Measurements from ENCODE around the gene TMEM266.

Gene TMEM266

GRCh38 chr15:76235186-76235826 is 175.5 kb downstream of the TMEM266 start:
- 100% methylated on average over 2 of the region's 3 CpGs for WGBS (ENCODE audit: insufficient coverage)
- CTCF ChIA-PET, result interaction anchor here (0.8 to 5.6 kb wide), 13 partner anchors 9 to 632 kb away, joined by 3 to 55 read pairs (median 4); partner anchors contain the start of gene ISL2
- peak; percentile 51 to 68 (median 66) for DNase-seq
- H3K4me1 ChIP-seq (ENCODE audit: control extremely low read depth in 1 of 4, control insufficient read depth in 4 of 4, insufficient read depth in 4 of 4, low read length in 3 of 4), result no peaks in the 10 kb centered on the region
- no peak overlapping the region for H3K27ac ChIP-seq (ENCODE audit: insufficient read depth in 1 of 2, low read depth in 1 of 2, low read length in 2 of 2, poor library complexity in 1 of 2, severe bottlenecking in 2 of 2)
- no peaks in the 10 kb centered on the region for H3K9me3 ChIP-seq (ENCODE audit: control extremely low read depth in 1 of 5, control insufficient read depth in 4 of 5, insufficient read depth in 2 of 5, low read depth in 1 of 5, low read length in 4 of 5)
- POLR2A ChIA-PET, result no interaction called here
- no peak overlapping the region for H3K4me3 ChIP-seq (ENCODE audit: control insufficient read depth in 1 of 7, extremely low read depth in 1 of 7, insufficient read depth in 4 of 7, low read depth in 2 of 7, low read length in 6 of 7)
- no peaks in the 10 kb centered on the region for H3K27me3 ChIP-seq (replicated peaks in 2 of 5; ENCODE audit: control insufficient read depth in 4 of 5, insufficient read depth in 5 of 5, low read length in 4 of 5)
- H3K36me3 ChIP-seq (ENCODE audit: control insufficient read depth in 4 of 4, insufficient read depth in 4 of 4, low read length in 3 of 4), result peaks cover 0 to 7% (median 6%) of the 10 kb centered on the region in 4 experiments

- H3K36me3 ChIP-seq (ENCODE audit: control insufficient read depth in 4 of 4, insufficient read depth in 4 of 4, low read length in 3 of 4), result peaks cover 0 to 3% (median 0%) of the 10 kb centered on the region in 4 experiments
- no peak overlapping the region for H3K27ac ChIP-seq (ENCODE audit: insufficient read depth in 1 of 2, low read depth in 1 of 2, low read length in 2 of 2, poor library complexity in 1 of 2, severe bottlenecking in 2 of 2)
- H3K4me3 ChIP-seq (ENCODE audit: control insufficient read depth in 1 of 7, extremely low read depth in 1 of 7, insufficient read depth in 4 of 7, low read depth in 2 of 7, low read length in 6 of 7), result no peak overlapping the region
- H3K4me1 ChIP-seq (ENCODE audit: control extremely low read depth in 1 of 4, control insufficient read depth in 4 of 4, insufficient read depth in 4 of 4, low read length in 3 of 4), result no peaks in the 10 kb centered on the region
- POLR2A ChIA-PET, result no interaction called here
- H3K9me3 ChIP-seq (ENCODE audit: control extremely low read depth in 1 of 5, control insufficient read depth in 4 of 5, insufficient read depth in 2 of 5, low read depth in 1 of 5, low read length in 4 of 5), result no peaks in the 10 kb centered on the region
- DNase-seq, result no peak
- 100% methylated on average over 2 of the region's 2 CpGs for WGBS (ENCODE audit: insufficient coverage)
- no peaks in the 10 kb centered on the region for H3K27me3 ChIP-seq (replicated peaks in 2 of 5; ENCODE audit: control insufficient read depth in 4 of 5, insufficient read depth in 5 of 5, low read length in 4 of 5)
- CTCF ChIA-PET, result interaction anchor here (1.0 to 5.6 kb wide), 11 partner anchors 8 to 96 kb away, joined by 3 to 55 read pairs (median 4); partner anchors contain the start of gene ISL2
These were observed 176.6 kb downstream of the TMEM266 start for GRCh38 chr15:76236350-76236749.

DNA sequence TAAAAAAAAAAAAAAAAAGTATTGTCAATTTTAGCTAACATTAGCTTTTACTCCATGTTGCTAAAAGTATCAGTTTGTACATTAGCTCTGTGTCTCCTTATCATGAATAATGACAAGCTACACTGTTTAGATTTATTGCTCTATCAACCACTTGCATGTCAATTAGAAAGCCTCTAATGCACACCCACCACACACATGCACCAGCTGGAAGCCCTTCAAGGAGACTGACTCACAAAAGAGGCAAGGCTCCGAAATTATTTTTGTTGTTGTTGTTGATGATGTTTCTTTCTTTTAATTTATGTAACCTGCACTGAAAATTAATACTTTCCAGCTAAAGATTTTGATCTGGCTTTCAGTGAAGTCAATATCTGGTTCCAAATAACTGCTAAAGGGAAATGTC is 180.0 kb downstream of the TMEM266 start:
- Histone ChIP-seq H3K27me3 (replicated peaks in 2 of 5; ENCODE audit: control insufficient read depth in 4 of 5, insufficient read depth in 5 of 5, low read length in 4 of 5) (no peaks in the 10 kb centered on the region), H3K4me3 (ENCODE audit: control insufficient read depth in 1 of 7, extremely low read depth in 1 of 7, insufficient read depth in 4 of 7, low read depth in 2 of 7, low read length in 6 of 7) (no peak overlapping the region), H3K4me1 (ENCODE audit: control extremely low read depth in 1 of 4, control insufficient read depth in 4 of 4, insufficient read depth in 4 of 4, low read length in 3 of 4) (no peaks in the 10 kb centered on the region), H3K36me3 (ENCODE audit: control insufficient read depth in 4 of 4, insufficient read depth in 4 of 4, low read length in 3 of 4) (peaks cover 0 to 8% (median 5%) of the 10 kb centered on the region in 4 experiments), H3K27ac (ENCODE audit: insufficient read depth in 1 of 2, low read depth in 1 of 2, low read length in 2 of 2, poor library complexity in 1 of 2, severe bottlenecking in 2 of 2) (no peak overlapping the region), H3K9me3 (ENCODE audit: control extremely low read depth in 1 of 5, control insufficient read depth in 4 of 5, insufficient read depth in 2 of 5, low read depth in 1 of 5, low read length in 4 of 5) (no peaks in the 10 kb centered on the region)
- DNase-seq, result no peak
- POLR2A ChIA-PET, result no interaction called here
- WGBS (ENCODE audit: insufficient coverage), result no CpG with 5 or more reads among the region's 1 CpG
- CTCF ChIA-PET, result interaction anchor here (1.2 to 1.6 kb wide), 2 partner anchors 67 to 90 kb away, joined by 4 read pairs; no protein-coding TSS in a partner anchor

GRCh38 chr15:76245072-76245610 is 185.4 kb downstream of the TMEM266 start:
- H3K27me3 ChIP-seq (replicated peaks in 2 of 5; ENCODE audit: control insufficient read depth in 4 of 5, insufficient read depth in 5 of 5, low read length in 4 of 5), result no peaks in the 10 kb centered on the region
- H3K4me3 ChIP-seq (ENCODE audit: control insufficient read depth in 1 of 7, extremely low read depth in 1 of 7, insufficient read depth in 4 of 7, low read depth in 2 of 7, low read length in 6 of 7), result no peak overlapping the region
- H3K4me1 ChIP-seq (ENCODE audit: control extremely low read depth in 1 of 4, control insufficient read depth in 4 of 4, insufficient read depth in 4 of 4, low read length in 3 of 4), result no peaks in the 10 kb centered on the region
- peaks cover 0 to 8% (median 6%) of the 10 kb centered on the region in 4 experiments for H3K36me3 ChIP-seq (ENCODE audit: control insufficient read depth in 4 of 4, insufficient read depth in 4 of 4, low read length in 3 of 4)
- no peak for DNase-seq
- H3K9me3 ChIP-seq (ENCODE audit: control extremely low read depth in 1 of 5, control insufficient read depth in 4 of 5, insufficient read depth in 2 of 5, low read depth in 1 of 5, low read length in 4 of 5), result no peaks in the 10 kb centered on the region
- H3K27ac ChIP-seq (ENCODE audit: insufficient read depth in 1 of 2, low read depth in 1 of 2, low read length in 2 of 2, poor library complexity in 1 of 2, severe bottlenecking in 2 of 2), result no peak overlapping the region
- ChIA-PET POLR2A (no interaction called here), CTCF (interaction anchor here (1.1 to 2.2 kb wide), 2 partner anchors 9 to 85 kb away, joined by 3 to 9 read pairs; no protein-coding TSS in a partner anchor)
- no CpG with 5 or more reads among the region's 1 CpG for WGBS (ENCODE audit: insufficient coverage)

DNA sequence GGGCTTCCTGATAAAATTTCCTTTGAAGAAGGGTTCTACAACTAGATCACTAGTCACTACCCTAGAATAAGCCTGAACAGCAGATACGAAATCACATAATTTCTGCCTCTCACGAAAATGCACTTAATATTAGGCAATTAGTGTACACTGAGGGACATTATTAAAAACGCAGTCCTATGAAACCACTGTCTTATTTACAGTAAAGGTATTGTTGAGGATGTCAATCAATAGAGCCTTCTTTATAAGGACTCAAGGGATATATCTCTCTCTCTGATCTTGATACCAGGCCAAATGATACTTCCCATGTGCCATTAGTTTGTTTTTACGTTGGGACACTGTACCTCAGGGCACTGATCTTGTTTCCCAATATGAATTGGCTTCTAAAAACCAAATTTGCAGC is 191.9 kb downstream of the TMEM266 start:
- 100% methylated on average over 2 of the region's 4 CpGs for WGBS (ENCODE audit: insufficient coverage)
- ChIA-PET POLR2A (no interaction called here), CTCF (no interaction called here)

DNA sequence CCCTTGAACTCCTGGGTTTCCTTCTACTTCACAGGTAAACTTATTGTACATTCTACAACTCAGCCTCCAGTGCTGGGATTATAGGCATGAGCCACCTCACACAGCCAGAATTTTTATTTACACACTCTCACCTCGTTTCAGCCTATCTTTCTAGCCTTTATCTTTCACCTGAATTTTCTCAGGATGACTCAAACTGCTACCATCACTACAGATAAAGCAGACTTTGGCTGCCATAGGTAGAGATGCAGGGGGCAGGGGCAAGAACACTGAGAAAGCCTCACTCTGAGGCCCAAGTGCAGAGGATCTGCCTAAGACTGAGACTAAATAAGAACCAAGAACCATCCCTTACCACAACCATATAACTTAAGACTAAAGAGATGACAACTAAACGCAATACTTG is 192.5 kb downstream of the TMEM266 start:
- ChIA-PET CTCF (no interaction called here), POLR2A (no interaction called here)
- Histone ChIP-seq H3K9me3 (ENCODE audit: control extremely low read depth in 1 of 5, control insufficient read depth in 4 of 5, insufficient read depth in 2 of 5, low read depth in 1 of 5, low read length in 4 of 5) (peaks cover 0 to 16% (median 0%) of the 10 kb centered on the region in 5 experiments), H3K4me3 (ENCODE audit: control insufficient read depth in 1 of 7, extremely low read depth in 1 of 7, insufficient read depth in 4 of 7, low read depth in 2 of 7, low read length in 6 of 7) (no peak overlapping the region), H3K27me3 (replicated peaks in 2 of 5; ENCODE audit: control insufficient read depth in 4 of 5, insufficient read depth in 5 of 5, low read length in 4 of 5) (no peaks in the 10 kb centered on the region), H3K4me1 (ENCODE audit: control extremely low read depth in 1 of 4, control insufficient read depth in 4 of 4, insufficient read depth in 4 of 4, low read length in 3 of 4) (no peaks in the 10 kb centered on the region), H3K27ac (ENCODE audit: insufficient read depth in 1 of 2, low read depth in 1 of 2, low read length in 2 of 2, poor library complexity in 1 of 2, severe bottlenecking in 2 of 2) (no peak overlapping the region), H3K36me3 (ENCODE audit: control insufficient read depth in 4 of 4, insufficient read depth in 4 of 4, low read length in 3 of 4) (peaks cover 7 to 24% (median 15%) of the 10 kb centered on the region in 4 experiments)
- no peak for DNase-seq
- no CpG with 5 or more reads among the region's 2 CpGs for WGBS (ENCODE audit: insufficient coverage)

More for the DNA sequence above, 191.9 kb downstream of the TMEM266 start:
- H3K27me3 ChIP-seq (replicated peaks in 2 of 5; ENCODE audit: control insufficient read depth in 4 of 5, insufficient read depth in 5 of 5, low read length in 4 of 5), result no peaks in the 10 kb centered on the region
- H3K4me3 ChIP-seq (ENCODE audit: control insufficient read depth in 1 of 7, extremely low read depth in 1 of 7, insufficient read depth in 4 of 7, low read depth in 2 of 7, low read length in 6 of 7), result no peak overlapping the region
- DNase-seq, result no peak
- H3K4me1 ChIP-seq (ENCODE audit: control extremely low read depth in 1 of 4, control insufficient read depth in 4 of 4, insufficient read depth in 4 of 4, low read length in 3 of 4), result no peaks in the 10 kb centered on the region
- peaks cover 0 to 12% (median 0%) of the 10 kb centered on the region in 5 experiments for H3K9me3 ChIP-seq (ENCODE audit: control extremely low read depth in 1 of 5, control insufficient read depth in 4 of 5, insufficient read depth in 2 of 5, low read depth in 1 of 5, low read length in 4 of 5)
- no peak overlapping the region for H3K27ac ChIP-seq (ENCODE audit: insufficient read depth in 1 of 2, low read depth in 1 of 2, low read length in 2 of 2, poor library complexity in 1 of 2, severe bottlenecking in 2 of 2)
- H3K36me3 ChIP-seq (ENCODE audit: control insufficient read depth in 4 of 4, insufficient read depth in 4 of 4, low read length in 3 of 4), result peaks cover 7 to 24% (median 12%) of the 10 kb centered on the region in 4 experiments
